WI38 (cell line): ENCODE data around the gene MEGF10.

Source experiments
- H3K4me3 ChIP-seq: 2 replicates; pipeline ENCODE4 v1.5.1; 2011; ENCODE audit warnings: low read depth, mild to moderate bottlenecking, control low read depth, low read length
- CTCF ChIP-seq: IDR thresholded peaks from 2 replicates; pipeline ENCODE4 v1.5.1; 2012; ENCODE audit warnings: low read depth, mild to moderate bottlenecking, control low read depth, low read length

The MEGF10 gene

GRCh38 chr5:127419683-127420257 lies 129.2 kb downstream of the MEGF10 start:
- no peak for TF ChIP-seq CTCF
- H3K4me3 ChIP-seq: no peak overlapping the region

DNA sequence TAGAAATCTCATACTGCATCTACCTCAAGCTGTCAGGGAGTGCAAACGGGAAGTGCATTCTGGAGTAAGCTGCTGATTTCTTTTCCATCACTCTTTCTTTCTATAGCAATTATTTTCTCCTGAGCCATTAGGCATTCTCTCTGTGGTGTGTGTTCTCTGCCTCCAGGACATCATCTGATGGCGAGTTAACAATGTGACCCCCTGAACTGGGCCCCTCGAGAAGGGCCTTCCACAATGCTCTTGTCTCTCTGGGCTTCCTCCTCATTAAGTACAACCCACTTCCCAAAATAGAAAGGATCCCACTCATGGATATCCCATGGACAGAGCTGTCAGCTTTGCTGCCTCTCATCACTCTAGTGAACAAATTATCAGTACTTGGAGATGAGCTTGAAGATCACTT lies 130.2 kb downstream of the MEGF10 start:
- TF ChIP-seq CTCF: no peak
- H3K4me3 ChIP-seq: no peak overlapping the region

GRCh38 chr5:127421471-127421870 lies 130.9 kb downstream of the MEGF10 start:
- no peak for TF ChIP-seq CTCF
- no peak overlapping the region for H3K4me3 ChIP-seq

GRCh38 chr5:127423173-127423798 lies 132.7 kb downstream of the MEGF10 start:
- H3K4me3 ChIP-seq: no peak overlapping the region

DNA sequence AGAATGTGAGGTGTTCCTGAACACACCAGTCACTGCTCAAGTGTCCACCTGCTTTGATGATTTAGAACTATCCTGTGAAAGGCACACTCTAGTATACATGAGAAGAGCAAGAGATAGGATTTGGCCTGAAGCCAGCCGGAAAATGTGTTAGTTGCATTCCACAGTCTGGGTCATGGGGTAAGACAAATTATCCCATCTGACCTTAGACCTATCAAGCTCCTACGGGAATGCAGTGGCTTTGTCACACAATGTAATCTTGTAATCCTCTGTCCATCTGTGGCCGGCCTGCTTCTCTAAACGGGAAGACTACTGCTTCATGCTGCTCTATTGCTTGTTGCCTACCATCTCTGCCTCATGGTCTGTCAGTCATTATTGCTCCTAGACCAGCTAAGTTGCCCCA lies 134.4 kb downstream of the MEGF10 start:
- no peak for TF ChIP-seq CTCF
- no peak overlapping the region for H3K4me3 ChIP-seq

More at GRCh38 chr5:127423173-127423798, 132.7 kb downstream of the MEGF10 start:
- TF ChIP-seq CTCF: no peak

DNA sequence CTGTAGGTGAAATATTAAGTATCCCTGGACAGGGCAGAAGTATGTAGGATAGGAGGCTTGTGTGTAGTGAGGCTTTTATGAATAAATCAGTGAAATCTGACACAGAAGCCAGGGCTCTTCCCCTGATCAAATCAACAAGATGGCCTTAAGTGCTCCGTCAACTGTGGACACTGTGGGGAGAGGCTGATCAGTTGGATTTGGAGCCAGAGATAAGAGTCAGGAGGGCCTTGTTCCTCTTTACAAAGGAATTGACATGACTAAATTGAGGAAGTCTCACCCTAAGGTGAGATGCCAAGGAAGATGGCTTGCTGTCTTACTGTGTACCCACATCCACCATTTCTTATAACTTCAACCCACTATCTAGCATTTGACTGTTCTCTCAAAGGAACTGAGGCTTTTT lies 135.3 kb downstream of the MEGF10 start:
- no peak for TF ChIP-seq CTCF

GRCh38 chr5:127426661-127427060 lies 136.1 kb downstream of the MEGF10 start:
- TF ChIP-seq CTCF: no peak

More for the DNA sequence above, 135.3 kb downstream of the MEGF10 start:
- H3K4me3 ChIP-seq: no peak overlapping the region

More at GRCh38 chr5:127426661-127427060, 136.1 kb downstream of the MEGF10 start:
- no peak overlapping the region for H3K4me3 ChIP-seq
